ACC112 (cell line): ENCODE results near the gene TGFBR2.

Experiments
- H2AFZ ChIP-seq: fragments of 200-600 bp; sonication (generic); one replicate; pipeline ENCODE4 v1.6.0; 2017; ENCODE audit warnings: antibody characterized with exemption, low read length; ENCODE audit not compliant: unreplicated experiment
- H3K27ac ChIP-seq: fragments of 200-600 bp; sonication (generic); 2 replicates; pipeline ENCODE4 v1.5.1; 2014; ENCODE audit warnings: low read depth, mild to moderate bottlenecking, antibody characterized with exemption, low read length, moderate library complexity
- H3K27me3 ChIP-seq: fragments of 200-600 bp; sonication (generic); 2 replicates; pipeline ENCODE4 v1.6.1; 2014; ENCODE audit warnings: mild to moderate bottlenecking, antibody characterized with exemption, low read length, moderate library complexity, mixed read lengths; ENCODE audit not compliant: insufficient read depth
- H3K36me3 ChIP-seq: fragments of 200-600 bp; sonication (generic); 2 replicates; pipeline ENCODE4 v1.6.1; 2016; ENCODE audit warnings: mild to moderate bottlenecking, antibody characterized with exemption, low read length, moderate library complexity, mixed read lengths; ENCODE audit not compliant: insufficient read depth
- H3K4me1 ChIP-seq: fragments of 200-600 bp; sonication (generic); one replicate; pipeline ENCODE4 v1.6.1; 2016; ENCODE audit warnings: low read length, mixed read lengths; ENCODE audit not compliant: insufficient read depth, unreplicated experiment, control insufficient read depth
- H3K4me3 ChIP-seq: fragments of 200-600 bp; sonication (generic); 2 replicates; pipeline ENCODE4 v1.5.1; 2014; ENCODE audit warnings: mild to moderate bottlenecking, low read depth, low read length
- H3K79me2 ChIP-seq: fragments of 200-600 bp; sonication (generic); one replicate; pipeline ENCODE4 v1.6.0; 2016; ENCODE audit warnings: low read length; ENCODE audit not compliant: control insufficient read depth, unreplicated experiment, insufficient read depth

TGFBR2 gene

DNA sequence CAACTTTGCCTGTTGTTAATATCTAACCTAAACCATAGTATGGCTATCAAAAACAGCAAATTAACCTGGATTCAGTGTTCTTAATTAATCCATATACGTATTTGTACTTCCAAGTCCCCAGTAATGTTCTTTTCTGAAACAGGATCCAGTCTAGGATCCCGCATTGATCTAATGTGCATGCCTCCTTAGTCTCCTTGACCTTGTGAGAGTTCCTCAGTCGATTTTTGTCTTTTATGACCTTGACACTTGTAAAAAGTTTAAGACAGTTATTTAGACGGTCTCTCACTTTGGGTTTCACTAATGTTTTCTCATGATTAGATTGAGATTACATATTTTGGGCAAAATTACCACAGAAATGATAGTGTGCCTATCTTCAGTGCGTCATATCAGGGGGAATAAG lies 69.4 kb downstream of the TGFBR2 start:
- Histone ChIP-seq H3K36me3 (peaks cover 78% of the 10 kb centered on the region), H3K79me2 (peaks cover 72% of the 10 kb centered on the region), H3K27ac (no peak overlapping the region), H3K4me1 (peaks cover 44% of the 10 kb centered on the region), H3K27me3 (no peaks in the 10 kb centered on the region), H3K4me3 (no peak overlapping the region), H2AFZ (no peak overlapping the region)

DNA sequence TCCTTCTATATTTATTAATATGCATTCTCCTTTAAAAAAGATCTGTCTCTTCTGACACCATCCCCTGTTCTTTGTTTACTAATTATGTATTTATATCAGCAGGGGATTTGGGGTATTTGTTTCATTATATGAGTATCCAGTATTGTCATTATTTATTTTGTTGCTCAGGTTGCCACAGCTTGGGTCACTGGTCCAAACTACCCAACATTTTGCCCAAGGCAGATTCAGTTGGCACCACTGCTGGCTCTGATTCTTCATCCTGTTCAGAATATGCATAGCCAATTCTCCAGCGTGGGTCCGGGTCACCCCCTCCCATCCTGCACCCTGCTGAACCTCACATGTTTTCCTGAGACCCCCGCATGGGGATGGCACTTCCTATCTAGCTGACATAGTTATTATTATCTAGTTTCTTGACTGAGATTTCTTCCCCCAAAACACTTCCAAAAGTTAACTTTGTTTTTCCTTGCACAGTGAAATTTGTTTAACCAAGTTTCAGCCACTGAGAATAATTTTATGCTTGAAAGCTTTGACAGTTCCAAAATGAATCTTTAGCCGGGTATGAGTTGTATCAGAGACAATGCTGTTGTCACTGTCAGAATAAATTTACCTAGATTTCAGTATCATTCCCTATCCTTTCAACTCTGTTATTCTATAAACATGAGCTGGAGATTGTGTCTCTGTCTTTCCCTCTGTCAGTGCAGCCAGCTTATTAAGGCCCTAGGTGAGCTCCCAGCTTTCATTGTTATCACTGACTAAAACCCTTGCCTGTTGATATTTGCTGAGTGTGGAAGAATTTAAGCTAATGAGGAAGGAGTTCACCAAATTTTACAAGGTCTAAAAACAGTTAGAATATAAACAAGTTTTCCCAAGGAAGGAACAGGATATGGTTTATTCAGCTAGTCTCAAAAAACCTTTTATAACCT lies 70.3 kb downstream of the TGFBR2 start:
- Histone ChIP-seq H3K27ac (no peak overlapping the region), H3K27me3 (no peaks in the 10 kb centered on the region), H3K79me2 (peaks cover 68% of the 10 kb centered on the region), H2AFZ (no peak overlapping the region), H3K4me3 (no peak overlapping the region), H3K36me3 (peaks cover 69% of the 10 kb centered on the region), H3K4me1 (peaks cover 53% of the 10 kb centered on the region)

GRCh38 chr3:30677347-30677685 lies 70.9 kb downstream of the TGFBR2 start:
- H3K79me2 ChIP-seq: peaks cover 62% of the 10 kb centered on the region
- no peaks in the 10 kb centered on the region for H3K27me3 ChIP-seq
- peaks cover 57% of the 10 kb centered on the region for H3K4me1 ChIP-seq
- no peak overlapping the region for H3K27ac ChIP-seq
- H3K4me3 ChIP-seq: no peak overlapping the region
- H3K36me3 ChIP-seq: peaks cover 65% of the 10 kb centered on the region
- H2AFZ ChIP-seq: no peak overlapping the region

- H3K79me2 ChIP-seq: peaks cover 53% of the 10 kb centered on the region
- no peak overlapping the region for H2AFZ ChIP-seq
- 0 out of 2 replicates have a peak overlapping the region, but pooled peaks have one; percentile 2 for H3K27ac ChIP-seq
- H3K4me3 ChIP-seq: no peak overlapping the region
- H3K4me1 ChIP-seq: peaks cover 63% of the 10 kb centered on the region
- no peaks in the 10 kb centered on the region for H3K27me3 ChIP-seq
- peaks cover 60% of the 10 kb centered on the region for H3K36me3 ChIP-seq
Observed at GRCh38 chr3:30679045-30679444, 72.6 kb downstream of the TGFBR2 start.

GRCh38 chr3:30680789-30681648 lies 74.6 kb downstream of the TGFBR2 start:
- Histone ChIP-seq H3K36me3 (peaks cover 54% of the 10 kb centered on the region), H2AFZ (no peak overlapping the region), H3K4me1 (peaks cover 74% of the 10 kb centered on the region), H3K4me3 (peak overlapping the region; percentile 17; the same call in 1 of the 2 replicates), H3K27me3 (no peaks in the 10 kb centered on the region), H3K27ac (peak overlapping the region; percentile 62), H3K79me2 (peaks cover 61% of the 10 kb centered on the region)

DNA sequence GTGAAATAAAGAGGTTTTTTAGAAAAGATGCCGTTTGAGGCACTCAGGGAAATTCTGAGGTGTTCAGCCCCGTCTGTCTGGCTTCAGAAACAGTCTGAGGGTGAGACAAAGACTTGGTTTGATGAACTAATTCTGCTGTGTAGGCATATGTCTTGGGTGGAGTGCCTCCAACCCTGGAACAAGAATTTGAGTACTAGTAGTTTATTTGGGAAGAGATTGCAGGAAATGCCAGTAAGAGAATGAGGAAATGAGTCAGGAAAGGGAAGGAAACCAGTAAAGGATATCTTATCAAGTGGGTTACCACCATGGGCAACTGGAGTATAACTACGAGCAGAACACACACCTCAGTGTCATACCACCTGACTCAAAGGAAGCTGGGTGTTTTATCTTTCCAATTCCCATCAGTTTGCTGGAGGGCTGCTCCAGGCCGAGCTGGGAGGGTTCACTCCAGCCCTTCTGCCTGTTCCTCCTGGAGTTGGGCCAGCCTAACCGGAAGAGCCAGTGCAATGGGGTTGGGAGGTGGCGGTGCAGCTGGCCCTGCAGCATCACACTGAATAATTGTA lies 75.3 kb downstream of the TGFBR2 start:
- H3K79me2 ChIP-seq: peaks cover 60% of the 10 kb centered on the region
- peak overlapping the region; percentile 62 for H3K27ac ChIP-seq
- peaks cover 52% of the 10 kb centered on the region for H3K36me3 ChIP-seq
- peaks cover 78% of the 10 kb centered on the region for H3K4me1 ChIP-seq
- H3K4me3 ChIP-seq: peak overlapping the region; percentile 17; the same call in 1 of the 2 replicates
- no peak overlapping the region for H2AFZ ChIP-seq
- H3K27me3 ChIP-seq: no peaks in the 10 kb centered on the region

DNA sequence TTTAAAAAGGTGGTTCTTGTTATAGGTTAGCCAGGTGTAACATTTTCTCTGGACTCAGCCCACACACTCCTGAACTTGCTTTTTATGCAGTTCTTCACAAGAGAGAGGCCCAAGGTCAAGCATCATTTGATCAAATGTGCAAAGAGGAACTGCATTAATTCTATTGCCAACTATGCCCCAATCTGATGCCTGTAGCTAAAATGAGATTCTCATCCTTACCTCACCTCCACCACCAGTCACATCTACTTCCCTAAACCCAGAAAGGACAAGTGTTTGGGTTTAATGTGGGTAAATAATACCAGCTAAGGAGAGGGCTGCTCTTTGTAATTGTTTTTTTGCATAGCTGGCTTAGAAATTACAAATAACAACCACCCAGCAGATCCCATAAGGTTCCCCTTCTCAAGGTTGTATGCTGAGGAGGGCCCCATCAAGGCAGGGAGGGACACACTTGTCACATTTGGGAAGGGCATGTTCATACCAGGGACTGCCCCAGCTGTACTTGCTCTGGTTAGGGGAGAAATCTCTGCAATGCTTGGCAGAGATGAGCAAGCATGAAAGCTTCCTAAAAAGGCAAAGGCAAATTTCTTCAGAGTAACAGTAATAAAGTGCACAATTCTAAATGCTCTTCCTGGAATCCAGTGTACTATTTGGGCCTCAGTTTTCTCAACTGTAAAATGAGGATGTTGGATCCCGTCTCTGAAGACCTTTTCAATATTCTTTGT lies 76.2 kb downstream of the TGFBR2 start:
- Histone ChIP-seq H3K79me2 (peaks cover 59% of the 10 kb centered on the region), H2AFZ (no peak overlapping the region), H3K36me3 (peaks cover 50% of the 10 kb centered on the region), H3K4me3 (no peak overlapping the region), H3K4me1 (peaks cover 82% of the 10 kb centered on the region), H3K27me3 (no peaks in the 10 kb centered on the region), H3K27ac (0 out of 2 replicates have a peak overlapping the region, but pooled peaks have one; percentile 62)

DNA sequence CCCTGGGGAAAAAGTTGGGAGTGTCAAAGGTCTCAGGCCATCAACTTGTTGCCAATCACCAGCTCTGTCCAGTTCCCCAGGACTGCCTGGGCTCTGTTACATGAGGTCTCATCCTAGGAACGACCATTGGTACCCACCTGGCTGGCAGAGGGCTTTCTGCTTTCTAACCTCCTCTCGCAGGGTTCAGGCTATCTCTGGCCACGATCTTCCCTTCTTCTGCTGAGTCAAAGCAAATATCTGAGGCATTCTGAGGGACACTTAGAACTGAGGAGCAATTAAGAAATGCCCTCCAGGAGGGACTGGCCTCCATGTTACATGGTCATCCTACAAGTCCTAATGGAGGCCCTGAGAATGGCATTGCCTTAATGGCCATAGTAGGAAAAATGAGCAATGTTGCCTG lies 77.4 kb downstream of the TGFBR2 start:
- no peak overlapping the region for H3K27ac ChIP-seq
- peaks cover 53% of the 10 kb centered on the region for H3K36me3 ChIP-seq
- no peak overlapping the region for H2AFZ ChIP-seq
- H3K79me2 ChIP-seq: peaks cover 61% of the 10 kb centered on the region
- no peaks in the 10 kb centered on the region for H3K27me3 ChIP-seq
- no peak overlapping the region for H3K4me3 ChIP-seq
- H3K4me1 ChIP-seq: peaks cover 90% of the 10 kb centered on the region

DNA sequence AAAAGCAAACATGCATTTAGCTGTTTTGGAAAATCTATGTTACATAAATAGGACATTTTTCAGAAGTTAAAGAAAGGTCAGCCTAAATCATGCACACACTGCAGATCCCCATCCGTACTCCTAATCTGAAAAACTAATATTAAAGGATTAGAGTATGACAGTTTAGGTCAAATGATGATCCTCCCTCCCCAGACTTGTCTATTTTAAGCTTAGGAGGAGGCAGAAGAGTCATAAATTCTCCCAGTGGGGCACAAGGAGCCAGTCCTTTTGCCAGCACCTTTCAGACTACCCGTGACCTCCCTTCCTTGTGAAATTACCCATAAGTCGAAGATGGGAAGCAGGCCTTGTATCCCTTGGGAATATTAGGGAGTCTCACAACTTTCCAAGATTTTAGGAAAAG lies 78.0 kb downstream of the TGFBR2 start:
- H3K79me2 ChIP-seq: peaks cover 56% of the 10 kb centered on the region
- peaks cover 90% of the 10 kb centered on the region for H3K4me1 ChIP-seq
- H3K36me3 ChIP-seq: peaks cover 50% of the 10 kb centered on the region
- H3K27ac ChIP-seq: peak overlapping the region; percentile 9; the same call in 1 of the 2 replicates
- H3K4me3 ChIP-seq: no peak overlapping the region
- no peaks in the 10 kb centered on the region for H3K27me3 ChIP-seq
- no peak overlapping the region for H2AFZ ChIP-seq

DNA sequence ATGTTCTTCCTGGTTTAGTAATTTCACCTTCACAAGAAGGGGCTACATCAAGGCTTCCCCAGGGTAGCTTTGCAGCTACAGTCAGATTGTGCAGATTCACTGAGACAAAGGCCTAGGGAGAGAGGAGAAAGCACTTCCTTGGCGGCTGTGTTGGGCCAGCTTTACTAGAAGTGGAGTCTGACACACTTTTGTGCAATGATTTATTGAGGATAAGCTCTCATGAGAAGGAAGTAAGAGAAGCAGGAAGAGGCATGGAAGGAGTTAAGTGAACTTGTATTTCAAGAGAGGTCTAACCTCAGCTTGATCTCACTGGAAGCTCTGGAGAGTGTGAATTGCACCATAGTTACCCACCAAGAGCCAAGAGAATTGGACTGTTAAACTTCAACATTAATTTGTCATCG lies 78.9 kb downstream of the TGFBR2 start:
- Histone ChIP-seq H3K36me3 (peaks cover 54% of the 10 kb centered on the region), H3K27ac (no peak overlapping the region), H3K4me3 (no peak overlapping the region), H3K4me1 (peaks cover 92% of the 10 kb centered on the region), H2AFZ (no peak overlapping the region), H3K27me3 (no peaks in the 10 kb centered on the region), H3K79me2 (peaks cover 55% of the 10 kb centered on the region)
